Skeletal muscle cell (primary cell): ENCODE results near the gene PKN1.
A peak's percentile ranks its signal among the peaks of the same experiment; 100 is the strongest.
"Not testable (repeated sequence)": the region's sequence is repeated elsewhere in the genome, so short reads cannot be mapped to it uniquely, and the experiment has no call there.

Experiments
- DNase-seq: peaks from one replicate; pipeline ENCODE4 v3.0.0-alpha.2; 2010; ENCODE audit warnings: low read depth
- H3K4me3 ChIP-seq: 2 replicates; pipeline ENCODE4 v1.5.1; 2011; ENCODE audit warnings: low read depth, mild to moderate bottlenecking, control low read depth, low read length, moderate library complexity

The PKN1 gene

DNA sequence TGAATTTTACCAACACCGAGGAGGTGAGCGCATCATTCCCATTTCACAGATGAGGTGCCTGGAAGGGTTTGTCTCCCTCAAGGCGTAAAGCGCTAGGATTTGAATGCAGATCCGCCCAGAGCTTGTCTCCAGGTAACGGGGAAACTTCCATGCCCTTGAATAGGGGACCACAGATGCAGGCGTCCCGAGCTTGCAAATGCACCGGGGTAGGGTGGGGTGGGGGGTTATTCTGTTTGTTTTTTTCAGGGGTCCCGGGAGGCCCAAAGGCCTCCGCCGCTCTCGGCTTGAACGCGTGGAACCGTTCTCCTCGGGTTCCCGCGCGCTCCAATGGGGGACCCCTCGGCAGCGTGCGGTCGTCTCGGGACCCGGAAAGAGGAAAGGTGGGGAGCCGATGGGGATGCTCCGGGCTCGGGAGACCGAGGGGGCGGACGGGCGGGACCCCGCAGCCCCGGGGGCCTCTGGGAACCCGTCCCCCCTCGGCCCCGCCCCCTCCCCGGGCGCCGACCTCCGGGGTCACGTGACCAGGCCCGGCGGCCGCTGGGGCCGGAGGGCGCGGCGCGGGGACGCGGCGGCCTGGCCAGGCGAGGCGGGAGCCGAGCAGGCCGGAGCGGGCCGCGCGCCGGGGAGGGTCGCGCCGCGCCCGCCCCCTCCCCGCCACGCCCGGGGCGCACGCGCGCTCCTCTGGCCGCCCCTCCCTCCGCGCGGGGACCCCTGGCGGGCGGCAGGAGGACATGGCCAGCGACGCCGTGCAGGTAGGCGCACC is at the start of gene PKN1:
Gene PKN1 (plus strand): TSS at position 516 of the 763 bp plus-strand sequence. CDS start 216 bp downstream, at position 732.
- no peak for DNase-seq
- H3K4me3 ChIP-seq = peak within 1 kb of the TSS; percentile 71

GRCh38 chr19:14383661-14384555 is 49.2 kb upstream of the PKN1 start:
- no peak overlapping the region for H3K4me3 ChIP-seq

DNA sequence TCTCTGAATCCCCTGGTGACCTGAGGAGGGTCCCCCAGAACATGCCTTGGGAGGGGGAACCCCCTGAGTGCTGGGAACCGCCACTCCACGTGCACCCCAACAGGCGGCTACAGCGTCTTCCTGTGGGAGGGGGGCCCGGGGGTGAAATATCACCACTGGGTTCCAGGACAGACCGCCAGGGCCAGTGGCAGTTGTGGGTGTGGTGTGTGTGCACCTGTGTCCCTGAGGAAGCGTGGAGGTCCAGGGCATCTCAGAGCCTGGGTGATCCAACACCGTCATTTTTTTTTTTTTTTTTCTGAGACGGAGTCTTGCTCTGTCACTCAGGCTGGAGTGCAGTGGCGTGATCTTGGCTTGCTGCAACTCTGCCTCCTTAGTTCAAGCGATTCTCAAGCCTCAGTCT is 47.6 kb upstream of the PKN1 start:
- no peak for DNase-seq
- H3K4me3 ChIP-seq = no peak overlapping the region

More at GRCh38 chr19:14383661-14384555, 49.2 kb upstream of the PKN1 start:
- no peak for DNase-seq

DNA sequence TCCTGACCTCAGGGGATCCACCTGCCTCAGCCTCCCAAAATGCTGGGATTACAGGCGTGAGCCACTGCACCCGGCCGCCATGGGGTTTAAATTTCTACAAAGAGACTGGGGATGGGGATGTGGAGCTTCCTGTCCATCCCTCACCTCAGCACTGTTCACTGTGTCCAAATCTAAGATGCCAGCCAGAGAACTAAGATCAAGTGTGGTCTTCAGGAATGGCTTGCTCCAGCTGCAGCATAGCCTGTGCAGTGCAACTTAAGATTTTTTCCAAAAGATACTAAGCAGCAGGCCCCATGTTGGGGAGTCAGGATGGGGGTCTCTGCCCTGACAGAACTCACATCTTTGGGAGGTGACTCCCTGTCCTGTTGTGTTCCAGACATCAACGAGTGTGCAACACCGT is 42.6 kb upstream of the PKN1 start:
- no peak for DNase-seq
- H3K4me3 ChIP-seq = no peak overlapping the region

- DNase-seq = no peak
- no peak overlapping the region for H3K4me3 ChIP-seq
Measured at GRCh38 chr19:14391156-14391821, 41.8 kb upstream of the PKN1 start.

DNA sequence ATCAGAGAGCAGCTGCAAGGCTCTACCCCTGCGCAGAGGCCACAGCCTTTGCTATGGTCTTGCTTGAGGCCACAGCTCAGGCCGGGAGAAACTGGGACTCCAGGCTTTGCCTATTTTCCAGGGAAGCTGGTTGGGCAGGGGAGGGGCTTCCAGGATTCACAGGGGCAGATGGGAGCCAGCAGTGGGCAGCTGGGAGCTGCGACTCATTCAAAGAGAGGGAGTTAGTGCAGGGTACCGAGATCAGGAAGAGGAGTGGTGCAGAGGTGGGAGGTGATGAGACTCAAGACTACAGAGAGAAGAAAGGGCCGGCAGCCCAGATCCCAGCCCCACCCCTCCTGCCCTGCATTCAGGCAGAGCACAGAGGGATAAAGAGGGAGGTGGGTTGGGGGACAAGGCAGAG is 39.8 kb upstream of the PKN1 start:
- DNase-seq = no peak
- H3K4me3 ChIP-seq = no peak overlapping the region

DNA sequence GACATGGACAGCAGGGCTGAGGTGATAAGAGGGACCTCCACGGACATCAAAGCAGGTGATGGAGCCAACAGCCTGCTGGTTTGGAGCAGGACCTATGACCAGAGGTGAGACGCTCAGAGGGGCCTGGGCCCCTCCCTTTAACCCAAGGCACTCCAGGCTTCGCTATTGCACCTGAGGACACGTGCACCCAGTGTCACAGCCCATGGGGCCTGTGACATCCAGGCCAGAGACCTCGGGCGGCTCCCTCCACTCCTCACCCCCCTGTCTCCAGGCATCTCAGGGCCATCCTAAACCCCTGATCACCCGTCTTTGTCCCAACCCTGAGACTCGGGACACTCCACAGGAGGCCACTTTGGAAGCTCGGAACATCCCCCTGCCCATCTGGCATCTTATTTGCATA is 38.9 kb upstream of the PKN1 start:
- no peak for DNase-seq
- H3K4me3 ChIP-seq = no peak overlapping the region

GRCh38 chr19:14395262-14395661 is 37.8 kb upstream of the PKN1 start:
- no peak overlapping the region for H3K4me3 ChIP-seq
- no peak for DNase-seq

- no peak for DNase-seq
- H3K4me3 ChIP-seq = no peak overlapping the region
Measured at GRCh38 chr19:14395710-14396336, 37.3 kb upstream of the PKN1 start.

DNA sequence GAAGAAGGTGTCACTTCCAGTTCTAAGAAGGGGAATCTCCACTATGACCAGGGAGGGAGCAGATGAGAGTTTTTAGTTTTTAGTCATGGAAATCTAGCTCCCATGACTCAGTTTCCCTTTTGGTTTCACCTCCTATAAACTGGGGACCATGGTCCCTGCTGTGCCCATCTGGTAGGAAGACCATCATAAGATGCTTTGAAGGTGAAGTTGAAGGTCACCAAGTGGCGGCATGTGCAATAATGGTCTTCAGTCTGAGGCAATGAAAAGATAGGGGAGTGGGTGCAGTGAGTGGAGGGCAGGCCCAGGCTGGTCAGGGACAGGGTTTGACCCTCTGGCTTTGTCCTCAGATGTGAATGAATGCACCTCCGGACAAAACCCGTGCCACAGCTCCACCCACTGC is 36.4 kb upstream of the PKN1 start:
- not testable (repeated sequence) for DNase-seq, H3K4me3 ChIP-seq

DNA sequence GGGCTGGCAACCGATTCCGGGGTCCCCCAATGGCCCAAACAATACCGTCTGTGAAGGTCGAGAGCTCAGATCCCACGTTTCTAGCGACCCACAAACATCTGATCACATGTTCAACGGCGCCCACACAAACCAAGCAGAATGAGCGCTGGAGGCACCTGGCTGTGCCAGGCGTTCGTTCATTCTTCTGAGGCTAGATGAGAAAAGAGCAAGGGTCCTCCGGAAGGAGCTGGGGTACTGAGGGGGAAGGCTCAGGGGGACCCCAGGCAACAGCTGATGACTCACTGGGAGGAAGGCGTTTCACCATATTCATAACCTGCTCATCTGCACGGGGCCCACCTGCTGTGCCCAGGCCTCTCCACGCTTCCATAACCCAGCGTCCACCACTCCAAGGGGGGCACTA is 35.9 kb upstream of the PKN1 start:
- H3K4me3 ChIP-seq, DNase-seq: not testable (repeated sequence)

- DNase-seq = no peak
- H3K4me3 ChIP-seq = no peak overlapping the region
Measured at GRCh38 chr19:14400951-14401431, 32.1 kb upstream of the PKN1 start.

GRCh38 chr19:14401468-14402195 is 31.5 kb upstream of the PKN1 start:
- H3K4me3 ChIP-seq = no peak overlapping the region
- no peak for DNase-seq

- DNase-seq = peak; percentile 39
- no peak overlapping the region for H3K4me3 ChIP-seq
Measured at GRCh38 chr19:14402332-14403144, 30.6 kb upstream of the PKN1 start.

- H3K4me3 ChIP-seq, DNase-seq: not testable (repeated sequence)
Measured at GRCh38 chr19:14403145-14403930, 29.8 kb upstream of the PKN1 start.

- H3K4me3 ChIP-seq = no peak overlapping the region
- no peak for DNase-seq
Measured at GRCh38 chr19:14404312-14404711, 28.8 kb upstream of the PKN1 start.

GRCh38 chr19:14405380-14405757 is 27.7 kb upstream of the PKN1 start:
- H3K4me3 ChIP-seq = no peak overlapping the region
- no peak for DNase-seq
